ENCODE results near the gene EPC2. TPM values are rescaled to one million over a fixed set of nuclear protein-coding genes. Genes with fewer than 3 reads are reported as not detected.
"Not testable (repeated sequence)": the region's sequence is repeated elsewhere in the genome, so short reads cannot be mapped to it uniquely, and the experiment has no call there.

EPC2 gene
- total RNA-seq, 1 experiment from 2014 or later: 32.4 TPM

GRCh38 chr2:148680462-148680861 is 35.9 kb downstream of the EPC2 start:
- Histone ChIP-seq H3K27ac (ENCODE audit: low read depth, low read length, poor library complexity, severe bottlenecking) (no peak overlapping the region), H3K36me3 (ENCODE audit: insufficient read depth, low read length, poor library complexity, severe bottlenecking) (no peaks in the 10 kb centered on the region), H3K4me3 (ENCODE audit: low read depth, low read length, poor library complexity, severe bottlenecking) (no peak overlapping the region), H3K9me3 (ENCODE audit: low read depth, low read length, poor library complexity, severe bottlenecking) (no peaks in the 10 kb centered on the region), H3K4me1 (ENCODE audit: insufficient read depth, low read length, poor library complexity, severe bottlenecking) (peaks cover 12% of the 10 kb centered on the region), H3K27me3 (replicated peaks; ENCODE audit: insufficient read depth, low read depth, low read length, poor library complexity) (no peaks in the 10 kb centered on the region)
- CTCF ChIA-PET: no interaction called here
- no peak for TF ChIP-seq EZH2 (IDR thresholded peaks at IDR 0.05; ENCODE audit: borderline replicate concordance, low read depth, low read length, poor library complexity, severe bottlenecking)
- TF ChIP-seq CTCF (conservative IDR thresholded peaks at IDR 0.05; ENCODE audit: low read depth, low read length): no peak
- POLR2A ChIA-PET (ENCODE audit: low non-redundant PET): no interaction called here
- intact Hi-C loops (cut with micrococcal nuclease; ENCODE audit: unreplicated experiment): no loop called here
- DNase-seq (ENCODE audit: low spot score): no peak
- BruUV-seq (replicated peaks): no TSS peak

- Histone ChIP-seq H3K27ac (ENCODE audit: low read depth, low read length, poor library complexity, severe bottlenecking) (no peak overlapping the region), H3K4me3 (ENCODE audit: low read depth, low read length, poor library complexity, severe bottlenecking) (no peak overlapping the region), H3K27me3 (replicated peaks; ENCODE audit: insufficient read depth, low read depth, low read length, poor library complexity) (no peaks in the 10 kb centered on the region), H3K4me1 (ENCODE audit: insufficient read depth, low read length, poor library complexity, severe bottlenecking) (peaks cover 3% of the 10 kb centered on the region), H3K36me3 (ENCODE audit: insufficient read depth, low read length, poor library complexity, severe bottlenecking) (no peaks in the 10 kb centered on the region), H3K9me3 (ENCODE audit: low read depth, low read length, poor library complexity, severe bottlenecking) (no peaks in the 10 kb centered on the region)
- no peak for DNase-seq (ENCODE audit: low spot score)
- no TSS peak for BruUV-seq (replicated peaks)
- CTCF ChIA-PET: no interaction called here
- POLR2A ChIA-PET (ENCODE audit: low non-redundant PET): no interaction called here
- intact Hi-C loops (cut with micrococcal nuclease; ENCODE audit: unreplicated experiment): no loop called here
- TF ChIP-seq EZH2 (IDR thresholded peaks at IDR 0.05; ENCODE audit: borderline replicate concordance, low read depth, low read length, poor library complexity, severe bottlenecking): no peak
- no peak for TF ChIP-seq CTCF (conservative IDR thresholded peaks at IDR 0.05; ENCODE audit: low read depth, low read length)
Measured at GRCh38 chr2:148681443-148681842, 36.9 kb downstream of the EPC2 start.

DNA sequence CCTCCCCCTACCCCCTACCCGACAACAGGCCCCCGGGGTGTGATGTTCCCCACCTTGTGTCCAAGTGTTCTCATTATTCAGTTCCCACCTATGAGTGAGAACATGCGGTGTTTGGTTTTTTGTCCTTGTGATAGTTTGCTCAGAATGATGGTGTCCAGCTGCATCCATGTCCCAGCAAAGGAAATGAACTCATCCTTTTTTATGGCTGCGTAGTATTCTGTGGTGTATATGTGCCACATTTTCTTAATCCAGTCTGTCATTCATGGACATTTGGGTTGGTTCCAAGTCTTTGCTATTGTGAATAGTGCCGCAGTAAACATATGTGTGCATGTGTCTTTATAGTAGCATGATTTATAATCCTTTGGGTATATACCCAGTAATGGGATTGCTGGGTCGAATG is 37.3 kb downstream of the EPC2 start:
- intact Hi-C loops (cut with micrococcal nuclease; ENCODE audit: unreplicated experiment); H3K36me3 ChIP-seq (ENCODE audit: insufficient read depth, low read length, poor library complexity, severe bottlenecking); POLR2A ChIA-PET (ENCODE audit: low non-redundant PET); H3K4me3 ChIP-seq (ENCODE audit: low read depth, low read length, poor library complexity, severe bottlenecking); H3K4me1 ChIP-seq (ENCODE audit: insufficient read depth, low read length, poor library complexity, severe bottlenecking); DNase-seq (ENCODE audit: low spot score); BruUV-seq (replicated peaks); H3K27ac ChIP-seq (ENCODE audit: low read depth, low read length, poor library complexity, severe bottlenecking); H3K27me3 ChIP-seq (replicated peaks; ENCODE audit: insufficient read depth, low read depth, low read length, poor library complexity); CTCF ChIA-PET; H3K9me3 ChIP-seq (ENCODE audit: low read depth, low read length, poor library complexity, severe bottlenecking): not testable (repeated sequence)

- Histone ChIP-seq H3K4me1 (ENCODE audit: insufficient read depth, low read length, poor library complexity, severe bottlenecking) (no peaks in the 10 kb centered on the region), H3K27ac (ENCODE audit: low read depth, low read length, poor library complexity, severe bottlenecking) (no peak overlapping the region), H3K36me3 (ENCODE audit: insufficient read depth, low read length, poor library complexity, severe bottlenecking) (no peaks in the 10 kb centered on the region), H3K27me3 (replicated peaks; ENCODE audit: insufficient read depth, low read depth, low read length, poor library complexity) (no peaks in the 10 kb centered on the region), H3K9me3 (ENCODE audit: low read depth, low read length, poor library complexity, severe bottlenecking) (no peaks in the 10 kb centered on the region), H3K4me3 (ENCODE audit: low read depth, low read length, poor library complexity, severe bottlenecking) (no peak overlapping the region)
- POLR2A ChIA-PET (ENCODE audit: low non-redundant PET): no interaction called here
- TF ChIP-seq EZH2 (IDR thresholded peaks at IDR 0.05; ENCODE audit: borderline replicate concordance, low read depth, low read length, poor library complexity, severe bottlenecking) (no peak), CTCF (conservative IDR thresholded peaks at IDR 0.05; ENCODE audit: low read depth, low read length) (no peak)
- DNase-seq (ENCODE audit: low spot score): no peak
- BruUV-seq (replicated peaks): no TSS peak
- CTCF ChIA-PET: no interaction called here
- intact Hi-C loops (cut with micrococcal nuclease; ENCODE audit: unreplicated experiment): no loop called here
Measured at GRCh38 chr2:148684507-148684906, 40.0 kb downstream of the EPC2 start.
